HUES48 (cell line): ENCODE measurements around the gene OR10A4.

ENCODE experiments used
- H3K27ac ChIP-seq: one replicate; pipeline ENCODE4 v1.7.0; 2013; ENCODE audit warnings: low read depth, low read length, inconsistent platforms
- H3K27me3 ChIP-seq: 2 replicates; pipeline ENCODE4 v1.6.1; 2013; ENCODE audit warnings: mild to moderate bottlenecking, low read length; ENCODE audit not compliant: control insufficient read depth, insufficient read depth
- H3K36me3 ChIP-seq: 2 replicates; pipeline ENCODE4 v1.6.1; 2013; ENCODE audit warnings: low read length; ENCODE audit not compliant: control insufficient read depth, insufficient read depth
- H3K4me1 ChIP-seq: 2 replicates; pipeline ENCODE4 v1.6.1; 2013; ENCODE audit warnings: mild to moderate bottlenecking, low read length; ENCODE audit not compliant: control insufficient read depth, insufficient read depth
- H3K4me3 ChIP-seq: 2 replicates; pipeline ENCODE4 v1.5.1; 2013; ENCODE audit warnings: mild to moderate bottlenecking, low read depth, low read length
- H3K9ac ChIP-seq: 2 replicates; pipeline ENCODE4 v1.6.1; 2013; ENCODE audit warnings: mild to moderate bottlenecking, low read depth, low read length, moderate library complexity
- H3K9me3 ChIP-seq: 2 replicates; pipeline ENCODE4 v1.6.1; 2013; ENCODE audit warnings: low read length; ENCODE audit not compliant: control insufficient read depth, insufficient read depth

Gene OR10A4

DNA sequence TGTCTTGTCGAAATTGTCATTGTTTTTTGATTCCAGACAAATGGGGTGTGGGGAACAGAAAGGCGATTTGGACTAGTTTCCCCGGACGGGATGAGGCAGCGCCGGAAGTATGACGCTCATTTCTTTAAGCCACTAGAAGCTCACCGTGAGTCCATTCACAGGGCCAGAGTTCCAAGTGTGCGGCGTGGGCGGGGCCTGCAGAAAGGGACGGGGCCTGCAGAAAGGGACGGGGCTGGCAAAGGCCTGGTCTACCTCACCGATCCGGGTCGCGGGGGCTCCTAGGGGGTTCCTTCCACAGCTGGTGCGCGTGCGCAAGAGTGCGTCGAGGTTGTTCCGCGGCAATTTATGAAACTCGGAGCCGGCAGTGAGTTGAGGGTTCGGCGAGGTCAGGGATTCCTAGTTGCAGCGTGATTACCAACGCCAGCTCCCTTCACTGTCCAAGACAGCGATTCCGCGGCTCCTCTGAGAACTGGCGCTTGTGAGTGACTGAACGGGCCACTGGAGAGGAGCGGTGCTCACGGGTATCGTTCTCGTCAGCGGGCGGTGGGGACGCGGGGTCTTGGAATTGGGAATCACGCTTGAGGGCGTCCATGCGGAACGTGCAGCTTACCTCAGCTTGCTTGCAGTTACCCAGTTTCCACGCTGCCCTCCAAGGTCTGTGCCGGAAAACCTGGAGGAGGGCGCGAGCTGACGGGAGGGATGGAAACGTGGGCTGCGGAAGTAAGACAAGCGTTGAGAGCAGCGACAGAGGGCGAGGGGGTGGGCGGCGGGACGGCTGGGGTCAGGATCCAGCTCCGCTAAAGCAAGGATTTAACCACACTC lies 50.0 kb downstream of the OR10A4 start, which contains the start of gene ZNF215:
Gene ZNF215 (plus strand): TSS at position 219 of the 822 bp plus-strand sequence. CDS start 5,847 bp downstream, outside the sequence.
- H3K4me1 ChIP-seq = peaks cover 20% of the 10 kb centered on the region
- H3K9ac ChIP-seq = peak within 1 kb of the TSS; percentile 84
- 0 out of 2 replicates have a peak, but pooled peaks cover 4% of the 10 kb centered on the region for H3K27me3 ChIP-seq
- peak within 1 kb of the TSS; percentile 86 for H3K4me3 ChIP-seq
- no peaks in the 10 kb centered on the region for H3K9me3 ChIP-seq
- H3K27ac ChIP-seq = peak within 1 kb of the TSS; percentile 67
- peaks cover 10% of the 10 kb centered on the region for H3K36me3 ChIP-seq

DNA sequence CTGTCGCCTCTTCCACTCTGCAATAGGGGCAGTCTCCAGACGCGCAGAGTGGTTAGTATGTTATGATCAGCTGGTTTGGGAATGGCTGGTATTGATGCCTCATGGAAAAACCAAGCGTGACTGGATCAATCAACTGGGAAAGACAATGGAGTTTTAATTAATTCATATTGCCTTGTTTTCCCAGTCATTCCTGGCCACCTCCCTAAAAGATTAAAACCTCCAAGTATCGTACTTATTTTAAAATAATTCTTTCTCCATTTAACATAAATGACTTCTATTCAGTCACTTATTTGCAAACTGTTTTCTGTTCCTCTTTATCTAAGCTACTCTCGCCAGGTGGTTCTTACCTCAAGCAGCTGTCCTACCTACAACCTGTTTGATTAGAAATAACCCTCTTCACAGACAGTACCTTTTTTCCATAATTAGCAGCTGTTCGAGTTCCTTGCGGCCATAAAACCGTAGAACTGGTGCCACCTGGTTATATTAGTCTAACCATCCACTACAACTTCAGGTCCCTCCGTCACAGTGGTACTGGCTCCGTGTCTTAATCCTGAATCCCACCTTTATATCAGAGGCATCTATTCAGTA lies 50.7 kb downstream of the OR10A4 start:
- Histone ChIP-seq H3K4me1 (peaks cover 20% of the 10 kb centered on the region), H3K27me3 (0 out of 2 replicates have a peak, but pooled peaks cover 4% of the 10 kb centered on the region), H3K36me3 (peaks cover 14% of the 10 kb centered on the region), H3K9ac (peak overlapping the region; percentile 84), H3K4me3 (peak overlapping the region; percentile 86), H3K27ac (no peak overlapping the region), H3K9me3 (no peaks in the 10 kb centered on the region)
